Prostate gland (tissue), 2 donors: ENCODE data around the gene NUDT8. TPM values are rescaled to one million over a fixed set of nuclear protein-coding genes. Genes with fewer than 3 reads are reported as not detected.
"Not testable (repeated sequence)": the region's sequence is repeated elsewhere in the genome, so short reads cannot be mapped to it uniquely, and the experiment has no call there.

Experiments
- DNase-seq: peaks from one replicate; pipeline ENCODE4 v3.0.0-alpha.2; 2019; ENCODE audit warnings: low spot score
- H3K27ac ChIP-seq, 2 donors: fragments of 200-600 bp; sonication (generic); 2 replicates each; pipeline ENCODE4 v1.5.1; 2017 to 2019
- H3K27me3 ChIP-seq: fragments of 200-600 bp; sonication (generic); replicated peaks from 2 replicates; pipeline ENCODE4 v1.5.1; 2019; ENCODE audit not compliant: insufficient read depth
- H3K36me3 ChIP-seq, 2 donors: fragments of 200-600 bp; sonication (generic); 1 replicate in 1 of 2; 2 replicates in 1 of 2; pipeline versions ENCODE4 v1.5.1 to v1.8.1; 2017 to 2019
- H3K4me1 ChIP-seq: fragments of 200-600 bp; sonication (generic); replicated peaks from 2 replicates; pipeline ENCODE4 v1.5.1; 2019
- H3K4me3 ChIP-seq, 2 donors: fragments of 200-600 bp; sonication (generic); 2 replicates each; pipeline ENCODE4 v1.5.1; 2017 to 2019
- H3K9me3 ChIP-seq: fragments of 200-600 bp; sonication (generic); 2 replicates; pipeline ENCODE4 v1.5.1; 2017
- POLR2A ChIP-seq: fragments of 450-650 bp; IDR thresholded peaks from one replicate; pipeline ENCODE4 v1.6.1; 2016; ENCODE audit warnings: antibody characterized with exemption, mild to moderate bottlenecking
- POLR2AphosphoS5 ChIP-seq: sonication (generic); formaldehyde crosslinking; IDR thresholded peaks from one replicate; pipeline ENCODE4 v1.6.1; 2017; ENCODE audit warnings: antibody characterized with exemption
- WGBS: methylation state at CpG from one replicate; pipeline ENCODE4 v1.1.5; 2018; 5-methylcytosine and 5-hydroxymethylcytosine counted together
- intact Hi-C: fragments of 100-400 bp; cut with DNase I; formaldehyde crosslinking; loops from one replicate; pipeline ENCODE4 v1.14.2; 2022
- total RNA-seq, 2 donors: library from RNA; depleted of rRNA; stranded (reverse); fragments of >200 nt; gene quantifications; one replicate each; pipeline ENCODE4 v1.1.0, GENCODE V29; 2016
- TF ChIP-seq, protein P1 (sequence below), 4 experiments: fragments of 200-600 bp in 2 of 4; fragments of 450-650 bp in 2 of 4; sonication (generic) in 2 of 4; IDR thresholded peaks; 1 replicate in 3 of 4; 2 replicates in 1 of 4; pipeline ENCODE4 v1.5.1; 2016 to 2019; ENCODE audit warnings: antibody characterized with exemption in 4 of 4, mild to moderate bottlenecking in 2 of 4, moderate library complexity in 2 of 4

NUDT8 gene
- total RNA-seq, 2 donors from 2014 or later = 7.2 to 29.2 TPM

DNA sequence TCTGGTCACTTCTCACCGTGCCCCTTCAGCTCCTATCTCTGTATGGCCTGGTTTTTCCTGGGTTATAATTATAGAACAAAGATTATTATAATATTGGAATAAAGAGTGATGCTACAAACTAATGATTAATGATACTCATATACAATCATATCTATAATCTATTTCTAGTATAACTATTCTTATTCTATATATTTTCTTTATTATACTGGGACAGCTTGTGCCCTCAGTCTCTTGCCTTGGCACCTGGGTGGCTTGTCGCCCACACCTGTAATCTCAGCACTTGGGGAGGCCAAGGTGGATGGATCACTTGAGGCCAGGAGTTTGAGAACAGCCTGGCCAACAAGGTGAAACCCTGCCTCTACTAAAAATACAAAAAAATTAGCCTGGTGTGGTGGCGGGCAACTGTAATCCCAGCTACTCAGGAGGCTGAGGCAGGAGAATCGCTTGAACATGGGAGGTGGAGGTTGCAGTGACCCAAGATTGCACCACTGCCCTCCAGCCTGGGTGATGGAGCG is 30.0 kb upstream of the NUDT8 start:
- intact Hi-C loops, H3K36me3 ChIP-seq, H3K9me3 ChIP-seq, DNase-seq, H3K27ac ChIP-seq, H3K4me1 ChIP-seq, H3K4me3 ChIP-seq, H3K27me3 ChIP-seq: not testable (repeated sequence)
- TF ChIP-seq, protein P1, sequence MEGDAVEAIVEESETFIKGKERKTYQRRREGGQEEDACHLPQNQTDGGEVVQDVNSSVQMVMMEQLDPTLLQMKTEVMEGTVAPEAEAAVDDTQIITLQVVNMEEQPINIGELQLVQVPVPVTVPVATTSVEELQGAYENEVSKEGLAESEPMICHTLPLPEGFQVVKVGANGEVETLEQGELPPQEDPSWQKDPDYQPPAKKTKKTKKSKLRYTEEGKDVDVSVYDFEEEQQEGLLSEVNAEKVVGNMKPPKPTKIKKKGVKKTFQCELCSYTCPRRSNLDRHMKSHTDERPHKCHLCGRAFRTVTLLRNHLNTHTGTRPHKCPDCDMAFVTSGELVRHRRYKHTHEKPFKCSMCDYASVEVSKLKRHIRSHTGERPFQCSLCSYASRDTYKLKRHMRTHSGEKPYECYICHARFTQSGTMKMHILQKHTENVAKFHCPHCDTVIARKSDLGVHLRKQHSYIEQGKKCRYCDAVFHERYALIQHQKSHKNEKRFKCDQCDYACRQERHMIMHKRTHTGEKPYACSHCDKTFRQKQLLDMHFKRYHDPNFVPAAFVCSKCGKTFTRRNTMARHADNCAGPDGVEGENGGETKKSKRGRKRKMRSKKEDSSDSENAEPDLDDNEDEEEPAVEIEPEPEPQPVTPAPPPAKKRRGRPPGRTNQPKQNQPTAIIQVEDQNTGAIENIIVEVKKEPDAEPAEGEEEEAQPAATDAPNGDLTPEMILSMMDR (IDR thresholded peaks at IDR 0.05) = peak in 1 of 4 experiments; percentile 5
- WGBS = 64% methylated on average over 5 of the region's 5 CpGs

DNA sequence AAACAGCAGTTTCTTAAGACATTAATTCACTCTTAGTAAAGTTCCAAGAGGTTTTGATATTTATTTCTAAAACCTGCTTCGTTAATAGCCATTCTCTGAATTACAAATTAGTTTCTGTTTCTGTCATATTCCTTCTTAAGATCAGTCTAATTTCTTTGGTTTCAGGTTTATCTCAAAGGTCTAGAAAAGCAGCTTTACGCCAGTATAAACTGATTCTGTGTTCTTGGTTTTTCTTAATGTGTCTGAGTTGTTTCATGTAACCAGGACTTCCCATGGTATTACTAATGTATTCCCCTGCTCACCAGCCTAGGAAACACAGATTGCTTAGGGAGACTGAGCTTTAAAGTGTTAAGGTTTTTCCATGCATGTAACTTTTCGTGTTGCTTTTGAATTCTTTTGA is 27.6 kb upstream of the NUDT8 start:
- intact Hi-C loops = no loop called here
- DNase-seq = no peak
- H3K9me3 ChIP-seq = no peaks in the 10 kb centered on the region
- H3K4me3 ChIP-seq = no peak overlapping the region
- H3K4me1 ChIP-seq = no peaks in the 10 kb centered on the region
- H3K27ac ChIP-seq = peak overlapping the region; percentile 18 to 40
- H3K36me3 ChIP-seq = no peaks in the 10 kb centered on the region
- TF ChIP-seq POLR2AphosphoS5 (no peak), POLR2A (no peak)
- TF ChIP-seq, protein P1 (IDR thresholded peaks at IDR 0.05) = no peak
- H3K27me3 ChIP-seq = no peaks in the 10 kb centered on the region
- WGBS = 42% methylated on average over 3 of the region's 3 CpGs

DNA sequence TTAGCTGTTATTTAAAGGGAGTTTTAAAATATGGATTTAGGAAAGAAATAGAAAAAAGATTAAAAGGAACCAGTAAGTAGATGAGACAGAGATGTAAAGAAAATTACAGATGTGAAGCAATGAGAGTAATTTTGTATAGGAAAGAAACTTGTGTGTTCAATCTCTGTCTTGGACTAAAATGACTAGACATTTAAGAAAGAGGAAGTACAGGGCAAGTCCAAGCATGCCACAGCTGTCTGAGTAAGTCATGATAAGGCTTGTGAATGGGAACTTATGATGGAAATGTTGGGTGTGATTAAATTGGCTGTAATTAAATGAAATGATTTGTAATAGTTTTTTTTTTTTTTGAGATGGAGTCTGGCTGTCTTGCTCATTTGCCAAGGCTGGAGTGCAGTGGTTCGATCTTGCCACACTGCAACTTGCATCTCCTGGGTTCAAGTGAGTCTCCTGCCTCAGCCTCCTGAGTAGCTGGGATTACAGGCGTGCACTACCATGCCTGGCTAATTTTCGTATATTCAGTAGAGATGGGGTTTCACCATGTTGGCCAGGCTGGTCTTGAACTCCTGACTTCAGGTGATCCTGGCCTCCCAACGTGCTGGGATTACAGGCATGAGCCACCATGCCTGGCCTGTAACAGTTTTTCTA is 26.7 kb upstream of the NUDT8 start:
- intact Hi-C loops = no loop called here
- no peak overlapping the region for H3K27ac ChIP-seq
- TF ChIP-seq, protein P1 (IDR thresholded peaks at IDR 0.05) = no peak
- TF ChIP-seq POLR2AphosphoS5 = no peak
- no peaks in the 10 kb centered on the region for H3K9me3 ChIP-seq
- no peaks in the 10 kb centered on the region for H3K27me3 ChIP-seq
- DNase-seq = no peak
- H3K4me1 ChIP-seq = no peaks in the 10 kb centered on the region
- H3K36me3 ChIP-seq = no peaks in the 10 kb centered on the region
- WGBS = 92% methylated on average over 4 of the region's 4 CpGs
- H3K4me3 ChIP-seq = no peak overlapping the region

- TF ChIP-seq POLR2A (no peak), POLR2AphosphoS5 (no peak)
- TF ChIP-seq, protein P1 (IDR thresholded peaks at IDR 0.05) = no peak
- no peaks in the 10 kb centered on the region for H3K4me1 ChIP-seq
- intact Hi-C loops = no loop called here
Measured at GRCh38 chr11:67654225-67654624, 24.5 kb upstream of the NUDT8 start.

More at GRCh38 chr11:67654225-67654624, 24.5 kb upstream of the NUDT8 start:
- DNase-seq = no peak
- H3K27me3 ChIP-seq = no peaks in the 10 kb centered on the region
- H3K36me3 ChIP-seq = no peaks in the 10 kb centered on the region
- H3K9me3 ChIP-seq = no peaks in the 10 kb centered on the region
- H3K27ac ChIP-seq = no peak overlapping the region
- WGBS = 72% methylated on average over 9 of the region's 9 CpGs
- H3K4me3 ChIP-seq = no peak overlapping the region
